Measurements from ENCODE around the gene PRDM12. TPM values are rescaled to one million over a fixed set of nuclear protein-coding genes. Genes with fewer than 3 reads are reported as not detected.

The PRDM12 gene
- total RNA-seq, 4 donors from 2014 or later: 0.21 TPM; not detected in 3

GRCh38 chr9:130711469-130711868, 47.1 kb downstream of the PRDM12 start:
- no peak overlapping the region for H3K4me3 ChIP-seq (ENCODE audit: low read depth, poor library complexity, severe bottlenecking)
- WGBS, 2 donors: 84 to 87% methylated on average over 8 of the region's 8 CpGs
- DNase-seq (ENCODE audit: low spot score in 2 of 2): no peak
- TF ChIP-seq POLR2A (IDR thresholded peaks at IDR 0.05) (no peak), CTCF (IDR thresholded peaks at IDR 0.05) (no peak)
- intact Hi-C loops (cut with DNase I; ENCODE audit: low total_unique reads): no loop called here

- H3K4me3 ChIP-seq (ENCODE audit: low read depth, poor library complexity, severe bottlenecking): peak overlapping the region; percentile 93
- intact Hi-C loops (cut with DNase I; ENCODE audit: low total_unique reads): no loop called here
- peak; percentile 97 to 99 for DNase-seq (ENCODE audit: low spot score in 2 of 2)
- TF ChIP-seq POLR2A (IDR thresholded peaks at IDR 0.05) (no peak), CTCF (IDR thresholded peaks at IDR 0.05) (no peak)
- WGBS, 2 donors: 0 to 1% methylated on average over 29 to 60 of the region's 68 CpGs
These were observed 48.3 kb downstream of the PRDM12 start for GRCh38 chr9:130712564-130713285.

- intact Hi-C loops (cut with DNase I; ENCODE audit: low total_unique reads): no loop called here
- WGBS, 2 donors: 1% methylated on average over 30 to 31 of the region's 37 CpGs
- TF ChIP-seq POLR2A (IDR thresholded peaks at IDR 0.05): no peak
- no peak for TF ChIP-seq CTCF (IDR thresholded peaks at IDR 0.05)
- no peak for DNase-seq (ENCODE audit: low spot score in 2 of 2)
- peak overlapping the region; percentile 93 for H3K4me3 ChIP-seq (ENCODE audit: low read depth, poor library complexity, severe bottlenecking)
These were observed 49.0 kb downstream of the PRDM12 start for GRCh38 chr9:130713286-130713960.

DNA sequence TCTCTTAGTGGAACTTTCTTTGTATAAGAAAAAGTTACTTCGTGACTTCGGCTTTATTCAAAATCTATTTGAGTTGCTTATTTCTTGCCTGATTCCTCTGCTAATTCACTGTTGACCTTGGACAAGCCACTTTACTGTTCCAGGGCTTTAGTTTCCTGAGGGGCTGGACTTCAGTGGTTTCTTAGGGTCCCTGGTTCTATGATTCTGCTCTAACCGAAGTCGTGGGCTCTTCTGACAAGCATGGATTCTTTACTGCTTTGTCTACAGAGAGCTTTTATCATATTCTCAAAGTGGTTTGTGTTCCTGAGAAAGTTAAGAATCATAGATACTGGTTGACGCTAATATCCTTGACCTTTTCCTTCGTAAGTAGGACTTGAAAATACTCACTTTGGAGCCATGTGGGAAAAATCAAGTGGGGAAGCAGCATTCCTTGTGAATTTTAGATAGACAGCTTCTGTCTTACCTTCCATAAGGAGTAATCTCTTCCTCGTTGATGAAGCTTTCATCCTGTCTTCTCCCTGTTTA, 50.3 kb downstream of the PRDM12 start:
- WGBS, 2 donors: 32 to 41% methylated on average over 7 of the region's 7 CpGs
- DNase-seq (ENCODE audit: low spot score in 2 of 2): no peak
- intact Hi-C loops (cut with DNase I; ENCODE audit: low total_unique reads): no loop called here
- TF ChIP-seq CTCF (IDR thresholded peaks at IDR 0.05) (no peak), POLR2A (IDR thresholded peaks at IDR 0.05) (no peak)
- H3K4me3 ChIP-seq (ENCODE audit: low read depth, poor library complexity, severe bottlenecking): no peak overlapping the region

GRCh38 chr9:130715270-130715669, 50.9 kb downstream of the PRDM12 start:
- no peak for DNase-seq (ENCODE audit: low spot score in 2 of 2)
- intact Hi-C loops (cut with DNase I; ENCODE audit: low total_unique reads): no loop called here
- no peak for TF ChIP-seq POLR2A (IDR thresholded peaks at IDR 0.05)
- no peak for TF ChIP-seq CTCF (IDR thresholded peaks at IDR 0.05)
- WGBS, 2 donors: 16 to 21% methylated on average over 3 of the region's 3 CpGs
- no peak overlapping the region for H3K4me3 ChIP-seq (ENCODE audit: low read depth, poor library complexity, severe bottlenecking)
